Neuron (in vitro differentiated cells): ENCODE measurements around the gene RAB3GAP2.
"Not testable (repeated sequence)": the region's sequence is repeated elsewhere in the genome, so short reads cannot be mapped to it uniquely, and the experiment has no call there.

Source experiments
- H2AFZ ChIP-seq: one replicate; pipeline ENCODE4 v1.6.1; 2013; ENCODE audit warnings: low read depth, mild to moderate bottlenecking, inconsistent platforms, low read length, moderate library complexity
- H3K27me3 ChIP-seq: one replicate; pipeline ENCODE4 v1.6.1; 2013; ENCODE audit warnings: low read length; ENCODE audit not compliant: insufficient read depth
- H3K36me3 ChIP-seq: one replicate; pipeline ENCODE4 v1.6.1; 2013; ENCODE audit warnings: low read length; ENCODE audit not compliant: insufficient read depth
- H3K4me1 ChIP-seq: one replicate; pipeline ENCODE4 v1.6.1; 2013; ENCODE audit warnings: low read length; ENCODE audit not compliant: insufficient read depth
- H3K4me3 ChIP-seq: 2 replicates; pipeline ENCODE4 v1.5.1; 2013; ENCODE audit warnings: mild to moderate bottlenecking, low read length, moderate library complexity
- H3K9me3 ChIP-seq: one replicate; pipeline ENCODE4 v1.6.1; 2013; ENCODE audit warnings: low read length

RAB3GAP2 gene

GRCh38 chr1:220164116-220164515 is 108.1 kb downstream of the RAB3GAP2 start:
- H3K4me3 ChIP-seq = no peak overlapping the region
- no peaks in the 10 kb centered on the region for H3K4me1 ChIP-seq
- no peak overlapping the region for H2AFZ ChIP-seq
- no peaks in the 10 kb centered on the region for H3K27me3 ChIP-seq
- H3K9me3 ChIP-seq = no peaks in the 10 kb centered on the region
- peaks cover 46% of the 10 kb centered on the region for H3K36me3 ChIP-seq

- H3K27me3 ChIP-seq = no peaks in the 10 kb centered on the region
- H3K4me3 ChIP-seq = no peak overlapping the region
- H3K9me3 ChIP-seq = no peaks in the 10 kb centered on the region
- H3K4me1 ChIP-seq = no peaks in the 10 kb centered on the region
- no peak overlapping the region for H2AFZ ChIP-seq
- peaks cover 55% of the 10 kb centered on the region for H3K36me3 ChIP-seq
Observed at GRCh38 chr1:220160027-220160426, 112.2 kb downstream of the RAB3GAP2 start.

GRCh38 chr1:220159041-220159440 is 113.2 kb downstream of the RAB3GAP2 start:
- H3K36me3 ChIP-seq = peaks cover 54% of the 10 kb centered on the region
- H3K9me3 ChIP-seq = no peaks in the 10 kb centered on the region
- H3K4me3 ChIP-seq = no peak overlapping the region
- no peak overlapping the region for H2AFZ ChIP-seq
- no peaks in the 10 kb centered on the region for H3K27me3 ChIP-seq
- no peaks in the 10 kb centered on the region for H3K4me1 ChIP-seq

GRCh38 chr1:220158530-220158929 is 113.7 kb downstream of the RAB3GAP2 start:
- not testable (repeated sequence) for H3K27me3 ChIP-seq, H3K9me3 ChIP-seq, H3K4me3 ChIP-seq, H2AFZ ChIP-seq, H3K4me1 ChIP-seq
- peaks cover 53% of the 10 kb centered on the region for H3K36me3 ChIP-seq

- Histone ChIP-seq H3K36me3 (peaks cover 56% of the 10 kb centered on the region), H3K4me3 (no peak overlapping the region)
Observed at GRCh38 chr1:220157738-220158137, 114.5 kb downstream of the RAB3GAP2 start.

GRCh38 chr1:220156620-220157146 is 115.6 kb downstream of the RAB3GAP2 start:
- no peak overlapping the region for H2AFZ ChIP-seq
- no peaks in the 10 kb centered on the region for H3K9me3 ChIP-seq
- peaks cover 63% of the 10 kb centered on the region for H3K36me3 ChIP-seq
- peaks cover 2% of the 10 kb centered on the region for H3K4me1 ChIP-seq
- H3K27me3 ChIP-seq = no peaks in the 10 kb centered on the region
- no peak overlapping the region for H3K4me3 ChIP-seq

More at GRCh38 chr1:220157738-220158137, 114.5 kb downstream of the RAB3GAP2 start:
- Histone ChIP-seq H3K27me3 (no peaks in the 10 kb centered on the region), H3K9me3 (no peaks in the 10 kb centered on the region), H3K4me1 (no peaks in the 10 kb centered on the region), H2AFZ (no peak overlapping the region)

GRCh38 chr1:220153147-220153546 is 119.1 kb downstream of the RAB3GAP2 start:
- H3K9me3 ChIP-seq = no peaks in the 10 kb centered on the region
- H2AFZ ChIP-seq = no peak overlapping the region
- H3K4me3 ChIP-seq = no peak overlapping the region
- peaks cover 68% of the 10 kb centered on the region for H3K36me3 ChIP-seq
- peaks cover 5% of the 10 kb centered on the region for H3K4me1 ChIP-seq
- H3K27me3 ChIP-seq = no peaks in the 10 kb centered on the region

GRCh38 chr1:220151454-220151853 is 120.8 kb downstream of the RAB3GAP2 start:
- H3K36me3 ChIP-seq = peaks cover 65% of the 10 kb centered on the region
- H3K27me3 ChIP-seq = no peaks in the 10 kb centered on the region
- no peak overlapping the region for H3K4me3 ChIP-seq
- H3K4me1 ChIP-seq = peaks cover 5% of the 10 kb centered on the region
- no peak overlapping the region for H2AFZ ChIP-seq
- no peaks in the 10 kb centered on the region for H3K9me3 ChIP-seq

- H3K27me3 ChIP-seq = no peaks in the 10 kb centered on the region
- no peak overlapping the region for H2AFZ ChIP-seq
- peaks cover 5% of the 10 kb centered on the region for H3K4me1 ChIP-seq
- no peak overlapping the region for H3K4me3 ChIP-seq
- no peaks in the 10 kb centered on the region for H3K9me3 ChIP-seq
- H3K36me3 ChIP-seq = peaks cover 66% of the 10 kb centered on the region
Observed at GRCh38 chr1:220149742-220150141, 122.5 kb downstream of the RAB3GAP2 start.

- no peaks in the 10 kb centered on the region for H3K4me1 ChIP-seq
- H2AFZ ChIP-seq = no peak overlapping the region
- peaks cover 66% of the 10 kb centered on the region for H3K36me3 ChIP-seq
- no peaks in the 10 kb centered on the region for H3K9me3 ChIP-seq
- H3K4me3 ChIP-seq = no peak overlapping the region
- no peaks in the 10 kb centered on the region for H3K27me3 ChIP-seq
Observed at GRCh38 chr1:220144051-220144450, 128.2 kb downstream of the RAB3GAP2 start.

GRCh38 chr1:220139966-220140365 is 132.3 kb downstream of the RAB3GAP2 start:
- Histone ChIP-seq H2AFZ (no peak overlapping the region), H3K9me3 (no peaks in the 10 kb centered on the region), H3K4me3 (no peak overlapping the region), H3K4me1 (peaks cover 12% of the 10 kb centered on the region), H3K36me3 (peaks cover 55% of the 10 kb centered on the region), H3K27me3 (no peaks in the 10 kb centered on the region)

GRCh38 chr1:220137019-220137786 is 135.1 kb downstream of the RAB3GAP2 start:
- Histone ChIP-seq H3K36me3 (peaks cover 63% of the 10 kb centered on the region), H3K9me3 (no peaks in the 10 kb centered on the region), H3K4me1 (peaks cover 12% of the 10 kb centered on the region), H3K27me3 (no peaks in the 10 kb centered on the region), H3K4me3 (no peak overlapping the region), H2AFZ (no peak overlapping the region)

- Histone ChIP-seq H3K4me3 (no peak overlapping the region), H3K9me3 (no peaks in the 10 kb centered on the region), H3K36me3 (peaks cover 53% of the 10 kb centered on the region), H3K4me1 (peaks cover 12% of the 10 kb centered on the region), H2AFZ (no peak overlapping the region), H3K27me3 (no peaks in the 10 kb centered on the region)
Observed at GRCh38 chr1:220135755-220136154, 136.5 kb downstream of the RAB3GAP2 start.
